Measurements from ENCODE around the gene CRYL1. TPM values are rescaled to one million over a fixed set of nuclear protein-coding genes. Genes with fewer than 3 reads are reported as not detected.

CRYL1 gene
- total RNA-seq, 2 experiments from 2014 or later, result 17.5 to 18.2 TPM

Small RNA genes lying within 50 kb of the gene (microRNA-seq; reads per million reads assigned to microRNA genes)
- not detected for gene MIR4499 (ENCODE audit: borderline microRNAs expressed, borderline number of aligned reads, borderline replicate concordance)

Other genes starting within 250 kb of the CRYL1 start
- gene IFT88, start 41.3 kb upstream of the CRYL1 start, total RNA-seq, result 1 to 10 TPM; 4.7 to 5.3 TPM
- under 1 TPM in 1 of 2 experiments, not detected in 1; 0.12 TPM for gene IL17D, start 177.8 kb upstream of the CRYL1 start, total RNA-seq
- gene EEF1AKMT1, start 248.1 kb upstream of the CRYL1 start, total RNA-seq, result 10 to 100 TPM; 16.5 to 18.4 TPM